Ectodermal cell (in vitro differentiated cells): ENCODE data around the gene CACNA2D3.

Source experiments
- H3K27ac ChIP-seq: 2 replicates; pipeline ENCODE4 v1.7.0; 2013; ENCODE audit warnings: mild to moderate bottlenecking, low read depth, low read length; ENCODE audit not compliant: insufficient read depth, poor library complexity, severe bottlenecking
- H3K27me3 ChIP-seq: 2 replicates; pipeline ENCODE4 v1.7.0; 2013; ENCODE audit warnings: mild to moderate bottlenecking, low read length; ENCODE audit not compliant: insufficient read depth, control insufficient read depth, poor library complexity, severe bottlenecking
- H3K36me3 ChIP-seq: one replicate; pipeline ENCODE4 v1.7.0; 2013; ENCODE audit warnings: low read length; ENCODE audit not compliant: control insufficient read depth, insufficient read depth
- H3K4me1 ChIP-seq: one replicate; pipeline ENCODE4 v1.7.0; 2013; ENCODE audit warnings: low read length; ENCODE audit not compliant: control insufficient read depth, insufficient read depth
- H3K4me3 ChIP-seq: 2 replicates; pipeline ENCODE4 v1.7.0; 2013; ENCODE audit warnings: low read depth, low read length, control low read depth; ENCODE audit not compliant: insufficient read depth
- H3K9me3 ChIP-seq: 2 replicates; pipeline ENCODE4 v1.7.0; 2013; ENCODE audit warnings: mild to moderate bottlenecking, low read length, moderate library complexity; ENCODE audit not compliant: control insufficient read depth
- WGBS, 2 experiments: methylation state at CpG; one replicate each; pipeline ENCODE4 v1.1.7; 2013; ENCODE audit warnings: missing lambda C conversion rate in 2 of 2; 5-methylcytosine and 5-hydroxymethylcytosine counted together

Gene CACNA2D3

GRCh38 chr3:54696313-54696712 is 574.0 kb downstream of the CACNA2D3 start:
- no peaks in the 10 kb centered on the region for H3K27me3 ChIP-seq
- H3K4me3 ChIP-seq, result no peak overlapping the region
- no peaks in the 10 kb centered on the region for H3K9me3 ChIP-seq
- H3K4me1 ChIP-seq, result peaks cover 39% of the 10 kb centered on the region
- WGBS, 2 experiments, result 96 to 100% methylated on average over 2 to 3 of the region's 3 CpGs
- H3K36me3 ChIP-seq, result no peaks in the 10 kb centered on the region
- no peak overlapping the region for H3K27ac ChIP-seq

- no peaks in the 10 kb centered on the region for H3K27me3 ChIP-seq
- WGBS, 2 experiments, result 5 to 8% methylated on average over 1 of the region's 1 CpG
- peak overlapping the region; percentile 62 for H3K27ac ChIP-seq
- no peaks in the 10 kb centered on the region for H3K36me3 ChIP-seq
- no peaks in the 10 kb centered on the region for H3K9me3 ChIP-seq
- peaks cover 39% of the 10 kb centered on the region for H3K4me1 ChIP-seq
- H3K4me3 ChIP-seq, result no peak overlapping the region
Measured at GRCh38 chr3:54698054-54698453, 575.7 kb downstream of the CACNA2D3 start.

GRCh38 chr3:54703923-54704322 is 581.6 kb downstream of the CACNA2D3 start:
- no peaks in the 10 kb centered on the region for H3K27me3 ChIP-seq
- 40 to 83% methylated on average over 1 of the region's 1 CpG for whole genome bisulfite sequencing, 2 experiments
- no peak overlapping the region for H3K4me3 ChIP-seq
- no peaks in the 10 kb centered on the region for H3K9me3 ChIP-seq
- peak overlapping the region; percentile 59 for H3K27ac ChIP-seq
- peaks cover 46% of the 10 kb centered on the region for H3K4me1 ChIP-seq
- no peaks in the 10 kb centered on the region for H3K36me3 ChIP-seq

- Histone ChIP-seq H3K27me3 (no peaks in the 10 kb centered on the region), H3K9me3 (no peaks in the 10 kb centered on the region), H3K27ac (no peak overlapping the region), H3K36me3 (no peaks in the 10 kb centered on the region), H3K4me1 (peaks cover 37% of the 10 kb centered on the region), H3K4me3 (no peak overlapping the region)
- WGBS, 2 experiments, result 79% methylated on average over 3 of the region's 3 CpGs
Measured at GRCh38 chr3:54705730-54706129, 583.4 kb downstream of the CACNA2D3 start.

- 95 to 100% methylated on average over 2 to 3 of the region's 3 CpGs for WGBS, 2 experiments
Measured at GRCh38 chr3:54706738-54707137, 584.4 kb downstream of the CACNA2D3 start.

GRCh38 chr3:54709785-54710184 is 587.4 kb downstream of the CACNA2D3 start:
- Histone ChIP-seq H3K4me1 (peaks cover 27% of the 10 kb centered on the region), H3K27ac (no peak overlapping the region)
- 63 to 77% methylated on average over 3 of the region's 3 CpGs for WGBS, 2 experiments

More at GRCh38 chr3:54706738-54707137, 584.4 kb downstream of the CACNA2D3 start:
- Histone ChIP-seq H3K27me3 (no peaks in the 10 kb centered on the region), H3K4me1 (peaks cover 37% of the 10 kb centered on the region), H3K4me3 (no peak overlapping the region), H3K27ac (no peak overlapping the region), H3K9me3 (no peaks in the 10 kb centered on the region), H3K36me3 (no peaks in the 10 kb centered on the region)

GRCh38 chr3:54710954-54711353 is 588.6 kb downstream of the CACNA2D3 start:
- Histone ChIP-seq H3K36me3 (no peaks in the 10 kb centered on the region), H3K4me3 (no peak overlapping the region), H3K27me3 (no peaks in the 10 kb centered on the region), H3K9me3 (no peaks in the 10 kb centered on the region), H3K4me1 (peaks cover 17% of the 10 kb centered on the region), H3K27ac (no peak overlapping the region)
- 91 to 93% methylated on average over 5 of the region's 5 CpGs for WGBS, 2 experiments

More at GRCh38 chr3:54709785-54710184, 587.4 kb downstream of the CACNA2D3 start:
- no peaks in the 10 kb centered on the region for H3K27me3 ChIP-seq
- H3K36me3 ChIP-seq, result no peaks in the 10 kb centered on the region
- no peaks in the 10 kb centered on the region for H3K9me3 ChIP-seq
- H3K4me3 ChIP-seq, result no peak overlapping the region

- WGBS, 2 experiments, result 90 to 96% methylated on average over 5 of the region's 5 CpGs
- Histone ChIP-seq H3K4me3 (no peak overlapping the region), H3K4me1 (peaks cover 4% of the 10 kb centered on the region), H3K27me3 (no peaks in the 10 kb centered on the region), H3K36me3 (no peaks in the 10 kb centered on the region), H3K9me3 (no peaks in the 10 kb centered on the region), H3K27ac (no peak overlapping the region)
Measured at GRCh38 chr3:54712539-54712938, 590.2 kb downstream of the CACNA2D3 start.

GRCh38 chr3:54713031-54713430 is 590.7 kb downstream of the CACNA2D3 start:
- WGBS, 2 experiments, result 80% methylated on average over 1 of the region's 1 CpG; no CpG with 5 or more reads in 1 of the 2 experiments
- no peaks in the 10 kb centered on the region for H3K36me3 ChIP-seq
- no peak overlapping the region for H3K4me3 ChIP-seq
- no peak overlapping the region for H3K27ac ChIP-seq
- no peaks in the 10 kb centered on the region for H3K9me3 ChIP-seq
- peaks cover under 1% of the 10 kb centered on the region for H3K4me1 ChIP-seq
- no peaks in the 10 kb centered on the region for H3K27me3 ChIP-seq

GRCh38 chr3:54713455-54713854 is 591.1 kb downstream of the CACNA2D3 start:
- 96 to 97% methylated on average over 3 of the region's 3 CpGs for WGBS, 2 experiments
- Histone ChIP-seq H3K27ac (no peak overlapping the region), H3K9me3 (no peaks in the 10 kb centered on the region), H3K4me1 (no peaks in the 10 kb centered on the region), H3K27me3 (no peaks in the 10 kb centered on the region), H3K36me3 (no peaks in the 10 kb centered on the region), H3K4me3 (no peak overlapping the region)

- no peak overlapping the region for H3K4me3 ChIP-seq
Measured at GRCh38 chr3:54714035-54714434, 591.7 kb downstream of the CACNA2D3 start.

More at GRCh38 chr3:54714035-54714434, 591.7 kb downstream of the CACNA2D3 start:
- WGBS, 2 experiments, result 96 to 97% methylated on average over 5 of the region's 5 CpGs
- Histone ChIP-seq H3K4me1 (no peaks in the 10 kb centered on the region), H3K27me3 (no peaks in the 10 kb centered on the region), H3K36me3 (no peaks in the 10 kb centered on the region), H3K27ac (no peak overlapping the region), H3K9me3 (no peaks in the 10 kb centered on the region)
